GM18519 (cell line): ENCODE data around the gene DIAPH2.
"Not testable (repeated sequence)": the region's sequence is repeated elsewhere in the genome, so short reads cannot be mapped to it uniquely, and the experiment has no call there.

Source experiments
- ATAC-seq: cut with Tn5 transposase; IDR thresholded peaks from one replicate; pipeline ENCODE4 v1.9.1; 2021; ENCODE audit warnings: mild to moderate bottlenecking, moderate library complexity; ENCODE audit not compliant: unreplicated experiment, low FRiP score

The DIAPH2 gene

GRCh38 chrX:96798982-96799381, 114.3 kb downstream of the DIAPH2 start:
- no peak for ATAC-seq

- no peak for ATAC-seq
These were observed 122.7 kb downstream of the DIAPH2 start for GRCh38 chrX:96807318-96807717.

GRCh38 chrX:96820935-96821334, 136.3 kb downstream of the DIAPH2 start:
- no peak for ATAC-seq

GRCh38 chrX:96824166-96824565, 139.5 kb downstream of the DIAPH2 start:
- no peak for ATAC-seq

GRCh38 chrX:96833333-96833732, 148.7 kb downstream of the DIAPH2 start:
- ATAC-seq, result no peak

- no peak for ATAC-seq
These were observed 149.5 kb downstream of the DIAPH2 start for GRCh38 chrX:96834137-96834536.

- ATAC-seq, result peak; percentile 62
These were observed 151.1 kb downstream of the DIAPH2 start for GRCh38 chrX:96835660-96836289.

- no peak for ATAC-seq
These were observed 153.2 kb downstream of the DIAPH2 start for GRCh38 chrX:96837808-96838207.

GRCh38 chrX:96838537-96838936, 153.9 kb downstream of the DIAPH2 start:
- no peak for ATAC-seq

GRCh38 chrX:96841325-96841724, 156.7 kb downstream of the DIAPH2 start:
- ATAC-seq, result no peak

GRCh38 chrX:96841866-96842265, 157.2 kb downstream of the DIAPH2 start:
- not testable (repeated sequence) for ATAC-seq

- no peak for ATAC-seq
These were observed 158.9 kb downstream of the DIAPH2 start for GRCh38 chrX:96843566-96843965.

- ATAC-seq, result no peak
These were observed 162.2 kb downstream of the DIAPH2 start for GRCh38 chrX:96846841-96847240.

GRCh38 chrX:96859422-96859821, 174.8 kb downstream of the DIAPH2 start:
- ATAC-seq, result not testable (repeated sequence)

GRCh38 chrX:96861218-96861617, 176.6 kb downstream of the DIAPH2 start:
- ATAC-seq, result peak; percentile 87

GRCh38 chrX:96861661-96862060, 177.0 kb downstream of the DIAPH2 start:
- ATAC-seq, result no peak

- ATAC-seq, result no peak
These were observed 199.0 kb downstream of the DIAPH2 start, which contains the start of gene RPA4 for GRCh38 chrX:96883608-96884007. RPA4 (plus strand) TSS chrX:96883908; CDS start chrX:96884311, 403 bp downstream.

- ATAC-seq, result no peak
These were observed 199.4 kb downstream of the DIAPH2 start for GRCh38 chrX:96884027-96884426.

GRCh38 chrX:96889726-96890125, 205.1 kb downstream of the DIAPH2 start:
- ATAC-seq, result no peak

GRCh38 chrX:96906741-96907140, 222.1 kb downstream of the DIAPH2 start:
- no peak for ATAC-seq

GRCh38 chrX:96907516-96908272, 223.1 kb downstream of the DIAPH2 start:
- ATAC-seq, result no peak

- ATAC-seq, result no peak
These were observed 224.6 kb downstream of the DIAPH2 start for GRCh38 chrX:96909291-96909690.
